Panc1 (cell line): ENCODE measurements around the gene EIF4E1B.

Experiments
- CTCF ChIP-seq: fragments of 450-650 bp; IDR thresholded peaks from 2 replicates; pipeline ENCODE4 v1.5.1; 2017; ENCODE audit warnings: mild to moderate bottlenecking
- POLR2AphosphoS5 ChIP-seq: IDR thresholded peaks from 2 replicates; pipeline ENCODE4 v1.6.1; 2012; ENCODE audit warnings: mild to moderate bottlenecking, low read depth, low read length, moderate library complexity
- SIN3A ChIP-seq: IDR thresholded peaks from 2 replicates; pipeline ENCODE4 v1.6.1; 2012; ENCODE audit warnings: low read depth, mild to moderate bottlenecking, low read length, moderate library complexity, borderline replicate concordance; ENCODE audit not compliant: insufficient read depth

GRCh38 chr5:176660860-176661641, 30.6 kb downstream of the EIF4E1B start:
- TF ChIP-seq CTCF = peak; percentile 98
- TF ChIP-seq POLR2AphosphoS5 = no peak
- no peak for TF ChIP-seq SIN3A
